GM12878 (cell line): ENCODE results near the gene LILRB3. TPM values are rescaled to one million over a fixed set of nuclear protein-coding genes. Genes with fewer than 3 reads are reported as not detected.

ENCODE experiments used
- CHD4 ChIP-seq: fragments of 200-600 bp; sonication (generic); IDR thresholded peaks from 2 replicates; pipeline ENCODE4 v1.6.1; 2016; ENCODE audit warnings: mild to moderate bottlenecking
- ESRRA ChIP-seq: IDR thresholded peaks from 2 replicates; pipeline ENCODE4 v1.6.1; 2012; ENCODE audit warnings: mild to moderate bottlenecking, low read length, improper control_type of control experiment
- IKZF1 ChIP-seq: fragments of 450-650 bp; conservative IDR thresholded peaks from 2 replicates; pipeline ENCODE4 v1.6.1; 2017; ENCODE audit warnings: antibody characterized with exemption, mild to moderate bottlenecking
- IKZF2 ChIP-seq, 2 experiments: fragments of 450-650 bp; IDR thresholded peaks; 2 replicates each; pipeline ENCODE4 v1.6.1; 2017; ENCODE audit warnings: mild to moderate bottlenecking in 2 of 2, moderate library complexity in 2 of 2
- LARP7 ChIP-seq: fragments of 450-650 bp; IDR thresholded peaks from 2 replicates; pipeline ENCODE4 v1.6.1; 2017; ENCODE audit warnings: mild to moderate bottlenecking
- MEF2A ChIP-seq: IDR thresholded peaks from 2 replicates; pipeline ENCODE4 v1.6.1; 2011; ENCODE audit warnings: low read depth, mild to moderate bottlenecking, low read length, moderate library complexity; ENCODE audit not compliant: insufficient read depth
- MEF2B ChIP-seq: fragments of 450-650 bp; IDR thresholded peaks from 2 replicates; pipeline ENCODE4 v1.6.1; 2018; ENCODE audit warnings: mild to moderate bottlenecking, moderate library complexity; ENCODE audit not compliant: partially characterized antibody, poor library complexity, severe bottlenecking
- MTA2 ChIP-seq: fragments of 450-650 bp; IDR thresholded peaks from 2 replicates; pipeline ENCODE4 v1.6.1; 2016; ENCODE audit warnings: low read depth, mild to moderate bottlenecking, moderate library complexity
- MYC ChIP-seq: IDR thresholded peaks from 2 replicates; pipeline ENCODE4 v1.6.1; 2011; ENCODE audit warnings: mild to moderate bottlenecking, low read length, moderate library complexity, inconsistent platforms; ENCODE audit not compliant: insufficient read depth, insufficient replicate concordance, insufficient read length, severe bottlenecking
- NR2C1 ChIP-seq: fragments of 450-650 bp; IDR thresholded peaks from 2 replicates; pipeline ENCODE4 v1.6.1; 2017; ENCODE audit warnings: antibody characterized with exemption, mild to moderate bottlenecking, moderate library complexity
- NRF1 ChIP-seq: conservative IDR thresholded peaks from 2 replicates; pipeline ENCODE4 v1.6.1; 2011; ENCODE audit warnings: mild to moderate bottlenecking, low read depth, low read length, improper control_type of control experiment
- PAX5 ChIP-seq: IDR thresholded peaks from 2 replicates; pipeline ENCODE4 v1.6.1; 2011; ENCODE audit warnings: low read depth, low read length, borderline replicate concordance
- SMARCA5 ChIP-seq: fragments of 450-650 bp; IDR thresholded peaks from 2 replicates; pipeline ENCODE4 v1.6.1; 2017; ENCODE audit warnings: mild to moderate bottlenecking
- SMC3 ChIP-seq: IDR thresholded peaks from 2 replicates; pipeline ENCODE4 v1.6.1; 2011; ENCODE audit warnings: low read length, improper control_type of control experiment, borderline replicate concordance
- SP1 ChIP-seq: IDR thresholded peaks from one replicate; pipeline ENCODE4 v1.6.1; 2011; ENCODE audit warnings: low read depth, low read length
- SRF ChIP-seq, 2 experiments: IDR thresholded peaks; 2 replicates each; pipeline ENCODE4 v1.6.1; 2011; ENCODE audit warnings: low read depth in 2 of 2, low read length in 2 of 2, mild to moderate bottlenecking in 1 of 2, moderate library complexity in 1 of 2
- TCF12 ChIP-seq: IDR thresholded peaks from 2 replicates; pipeline ENCODE4 v1.6.1; 2011; ENCODE audit warnings: low read depth, mild to moderate bottlenecking, low read length
- YY1 ChIP-seq: IDR thresholded peaks from 2 replicates; pipeline ENCODE4 v1.6.1; 2011; ENCODE audit warnings: low read depth, mild to moderate bottlenecking, low read length
- polyA plus RNA-seq, 11 experiments: library from polyadenylated mRNA; depleted of rRNA in 4 of 11; unstranded in 6 of 11; stranded (reverse) in 5 of 11; fragments of >200 nt; fragmentation: Nextera tagmentation in 4 of 11; fragmentation: Illumina TruSeq in 1 of 11; extraction: Ambion mirVana in 4 of 11; extraction: Trizol in 1 of 11; gene quantifications; 1 replicate in 1 of 11; 2 replicates in 10 of 11; pipeline versions ENCODE4 v1.2.1 to v1.2.3, GENCODE V29; 2011 to 2016; ENCODE audit warnings: inconsistent platforms in 2 of 11, missing spikeins in 2 of 11, low read depth in 1 of 11
- total RNA-seq, 4 experiments: library from RNA; depleted of rRNA in 3 of 4; stranded (reverse); fragments of >200 nt in 3 of 4; fragmentation: Illumina TruSeq in 1 of 4; extraction: Trizol in 1 of 4; gene quantifications; 2 replicates each; pipeline versions ENCODE4 v1.2.1 to v1.2.3, GENCODE V29; 2013 to 2021
- TF ChIP-seq, protein P1 (sequence below): IDR thresholded peaks from 2 replicates; pipeline ENCODE4 v1.6.1; 2012; ENCODE audit warnings: low read depth, low read length, improper control_type of control experiment
- TF ChIP-seq, protein P2 (sequence below): fragments of 450-650 bp; IDR thresholded peaks from 2 replicates; pipeline ENCODE4 v1.6.1; 2017; ENCODE audit warnings: mild to moderate bottlenecking, low read depth, inconsistent platforms; ENCODE audit not compliant: poor library complexity, severe bottlenecking
- TF ChIP-seq, protein P3 (sequence below): fragments of 450-650 bp; IDR thresholded peaks from 2 replicates; pipeline ENCODE4 v1.6.1; 2018; ENCODE audit warnings: borderline replicate concordance, mild to moderate bottlenecking; ENCODE audit not compliant: partially characterized antibody
- TF ChIP-seq, protein P4 (sequence below): fragments of 450-650 bp; IDR thresholded peaks from 2 replicates; pipeline ENCODE4 v1.6.1; 2017; ENCODE audit warnings: borderline replicate concordance

LILRB3 gene
- total and polyA plus RNA-seq, 10 of the 15 experiments (the other 5 are each of a cell fraction or from before 2014, with no cell fraction given): 0.04 to 1.1 (median 0.18) TPM; not detected in 1

DNA sequence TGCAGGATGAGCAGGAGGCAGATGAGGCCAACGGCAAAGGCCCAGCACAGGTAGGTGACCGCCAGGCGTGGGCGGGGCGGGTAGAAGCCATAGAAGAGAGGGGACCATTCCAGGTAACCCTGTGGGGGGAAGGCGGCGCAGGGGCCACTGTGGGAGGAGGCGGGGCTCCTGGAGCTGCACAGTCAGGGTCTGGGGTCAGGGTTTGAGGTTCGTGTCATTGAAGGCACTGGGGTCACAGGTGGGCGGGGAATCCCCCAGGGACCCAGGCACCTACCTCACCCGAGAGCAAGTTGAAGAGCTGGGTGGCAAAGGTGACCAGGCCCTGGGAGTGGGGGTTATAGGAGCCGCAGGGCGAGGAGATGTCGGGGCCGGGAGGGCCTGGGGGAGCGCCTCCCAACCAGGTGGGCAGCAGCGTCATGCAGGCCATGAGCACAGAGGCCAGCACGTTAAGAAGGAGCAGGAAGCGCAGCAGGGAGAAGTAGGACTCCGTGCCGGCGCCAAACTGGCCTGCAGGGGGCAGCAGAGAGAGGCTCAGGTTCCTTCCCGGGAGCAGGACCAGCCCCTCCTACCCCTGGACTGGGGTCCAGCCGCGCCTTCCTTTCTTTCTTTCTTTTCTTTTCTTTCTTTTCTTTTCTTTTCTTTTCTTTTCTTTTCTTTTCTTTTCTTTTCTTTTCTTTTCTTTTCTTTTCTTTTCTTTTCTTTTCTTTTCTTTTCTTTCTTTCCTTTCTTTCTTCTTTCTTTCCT, 54.5 kb downstream of the LILRB3 start (continued):
- TF ChIP-seq MTA2 (no peak), YY1 (0 out of 2 replicates have a peak, but pooled peaks have one; percentile 19), PAX5 (no peak), SMARCA5 (no peak), IKZF1 (peak; percentile 28), TCF12 (no peak), NR2C1 (no peak), ESRRA (no peak), NRF1 (no peak), MYC (no peak), MEF2A (no peak), SRF (IDR thresholded peaks at IDR 0.05; ENCODE audit: low read depth in 2 of 2, low read length in 2 of 2) (no peak), CHD4 (no peak), MEF2B (peak; percentile 79), SP1 (no peak), SMC3 (peak; percentile 78), IKZF2 (IDR thresholded peaks at IDR 0.05) (0 out of 4 replicates have a peak, but pooled peaks of 1 of the 2 experiments have one; percentile 20), LARP7 (0 out of 2 replicates have a peak, but pooled peaks have one; percentile 23)
- TF ChIP-seq, protein P1, sequence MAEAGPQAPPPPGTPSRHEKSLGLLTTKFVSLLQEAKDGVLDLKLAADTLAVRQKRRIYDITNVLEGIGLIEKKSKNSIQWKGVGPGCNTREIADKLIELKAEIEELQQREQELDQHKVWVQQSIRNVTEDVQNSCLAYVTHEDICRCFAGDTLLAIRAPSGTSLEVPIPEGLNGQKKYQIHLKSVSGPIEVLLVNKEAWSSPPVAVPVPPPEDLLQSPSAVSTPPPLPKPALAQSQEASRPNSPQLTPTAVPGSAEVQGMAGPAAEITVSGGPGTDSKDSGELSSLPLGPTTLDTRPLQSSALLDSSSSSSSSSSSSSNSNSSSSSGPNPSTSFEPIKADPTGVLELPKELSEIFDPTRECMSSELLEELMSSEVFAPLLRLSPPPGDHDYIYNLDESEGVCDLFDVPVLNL: no peak
- TF ChIP-seq, protein P2, sequence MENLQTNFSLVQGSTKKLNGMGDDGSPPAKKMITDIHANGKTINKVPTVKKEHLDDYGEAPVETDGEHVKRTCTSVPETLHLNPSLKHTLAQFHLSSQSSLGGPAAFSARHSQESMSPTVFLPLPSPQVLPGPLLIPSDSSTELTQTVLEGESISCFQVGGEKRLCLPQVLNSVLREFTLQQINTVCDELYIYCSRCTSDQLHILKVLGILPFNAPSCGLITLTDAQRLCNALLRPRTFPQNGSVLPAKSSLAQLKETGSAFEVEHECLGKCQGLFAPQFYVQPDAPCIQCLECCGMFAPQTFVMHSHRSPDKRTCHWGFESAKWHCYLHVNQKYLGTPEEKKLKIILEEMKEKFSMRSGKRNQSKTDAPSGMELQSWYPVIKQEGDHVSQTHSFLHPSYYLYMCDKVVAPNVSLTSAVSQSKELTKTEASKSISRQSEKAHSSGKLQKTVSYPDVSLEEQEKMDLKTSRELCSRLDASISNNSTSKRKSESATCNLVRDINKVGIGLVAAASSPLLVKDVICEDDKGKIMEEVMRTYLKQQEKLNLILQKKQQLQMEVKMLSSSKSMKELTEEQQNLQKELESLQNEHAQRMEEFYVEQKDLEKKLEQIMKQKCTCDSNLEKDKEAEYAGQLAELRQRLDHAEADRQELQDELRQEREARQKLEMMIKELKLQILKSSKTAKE: no peak
- TF ChIP-seq, protein P3, sequence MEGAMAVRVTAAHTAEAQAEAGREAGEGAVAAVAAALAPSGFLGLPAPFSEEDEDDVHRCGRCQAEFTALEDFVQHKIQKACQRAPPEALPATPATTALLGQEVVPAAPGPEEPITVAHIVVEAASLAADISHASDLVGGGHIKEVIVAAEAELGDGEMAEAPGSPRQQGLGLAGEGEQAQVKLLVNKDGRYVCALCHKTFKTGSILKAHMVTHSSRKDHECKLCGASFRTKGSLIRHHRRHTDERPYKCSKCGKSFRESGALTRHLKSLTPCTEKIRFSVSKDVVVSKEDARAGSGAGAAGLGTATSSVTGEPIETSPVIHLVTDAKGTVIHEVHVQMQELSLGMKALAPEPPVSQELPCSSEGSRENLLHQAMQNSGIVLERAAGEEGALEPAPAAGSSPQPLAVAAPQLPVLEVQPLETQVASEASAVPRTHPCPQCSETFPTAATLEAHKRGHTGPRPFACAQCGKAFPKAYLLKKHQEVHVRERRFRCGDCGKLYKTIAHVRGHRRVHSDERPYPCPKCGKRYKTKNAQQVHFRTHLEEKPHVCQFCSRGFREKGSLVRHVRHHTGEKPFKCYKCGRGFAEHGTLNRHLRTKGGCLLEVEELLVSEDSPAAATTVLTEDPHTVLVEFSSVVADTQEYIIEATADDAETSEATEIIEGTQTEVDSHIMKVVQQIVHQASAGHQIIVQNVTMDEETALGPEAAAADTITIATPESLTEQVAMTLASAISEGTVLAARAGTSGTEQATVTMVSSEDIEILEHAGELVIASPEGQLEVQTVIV: no peak
- TF ChIP-seq, protein P4, sequence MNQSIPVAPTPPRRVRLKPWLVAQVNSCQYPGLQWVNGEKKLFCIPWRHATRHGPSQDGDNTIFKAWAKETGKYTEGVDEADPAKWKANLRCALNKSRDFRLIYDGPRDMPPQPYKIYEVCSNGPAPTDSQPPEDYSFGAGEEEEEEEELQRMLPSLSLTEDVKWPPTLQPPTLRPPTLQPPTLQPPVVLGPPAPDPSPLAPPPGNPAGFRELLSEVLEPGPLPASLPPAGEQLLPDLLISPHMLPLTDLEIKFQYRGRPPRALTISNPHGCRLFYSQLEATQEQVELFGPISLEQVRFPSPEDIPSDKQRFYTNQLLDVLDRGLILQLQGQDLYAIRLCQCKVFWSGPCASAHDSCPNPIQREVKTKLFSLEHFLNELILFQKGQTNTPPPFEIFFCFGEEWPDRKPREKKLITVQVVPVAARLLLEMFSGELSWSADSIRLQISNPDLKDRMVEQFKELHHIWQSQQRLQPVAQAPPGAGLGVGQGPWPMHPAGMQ: no peak
